Fibroblast of the aortic adventitia (primary cell): ENCODE results near the gene VPREB1. TPM values are rescaled to one million over a fixed set of nuclear protein-coding genes. Genes with fewer than 3 reads are reported as not detected.
"Not testable (repeated sequence)": the region's sequence is repeated elsewhere in the genome, so short reads cannot be mapped to it uniquely, and the experiment has no call there.

Experiments used
- DNase-seq: peaks from one replicate; pipeline ENCODE4 v3.0.0-alpha.2; 2010; ENCODE audit warnings: low read depth
- H3K4me3 ChIP-seq: 2 replicates; pipeline ENCODE4 v1.5.1; 2011; ENCODE audit warnings: low read depth, mild to moderate bottlenecking, control low read depth, low read length, moderate library complexity
- total RNA-seq: library from RNA; depleted of rRNA; stranded (reverse); fragments of >200 nt; gene quantifications from 2 replicates; pipeline ENCODE4 v1.2.3, GENCODE V29; 2012; ENCODE audit warnings: low replicate concordance

The VPREB1 gene
- total RNA-seq, 1 donor: not detected

GRCh38 chr22:22291129-22291806, 46.7 kb downstream of the VPREB1 start:
- DNase-seq, H3K4me3 ChIP-seq: not testable (repeated sequence)

GRCh38 chr22:22292656-22293055, 48.1 kb downstream of the VPREB1 start:
- not testable (repeated sequence) for DNase-seq

GRCh38 chr22:22293436-22293835, 48.9 kb downstream of the VPREB1 start:
- DNase-seq, H3K4me3 ChIP-seq: not testable (repeated sequence)

More at GRCh38 chr22:22292656-22293055, 48.1 kb downstream of the VPREB1 start:
- not testable (repeated sequence) for H3K4me3 ChIP-seq

- H3K4me3 ChIP-seq, DNase-seq: not testable (repeated sequence)
These were observed 50.1 kb downstream of the VPREB1 start for GRCh38 chr22:22294641-22295040.
